HepG2 (cell line): ENCODE measurements around the gene STX8. TPM values are rescaled to one million over a fixed set of nuclear protein-coding genes. Genes with fewer than 3 reads are reported as not detected.

Experiments used
- ATAC-seq: fragments of 200-7000 bp; cut with Tn5 transposase; 3 replicates; pipeline ENCODE4 v1.9.1; 2020; ENCODE audit warnings: mild to moderate bottlenecking, moderate library complexity
- BruUV-seq: library from RNA; stranded (reverse); fragments of 400-500 nt; replicated peaks from 2 replicates; lab custom pipeline; 2021; lab: Mats Ljungman, UMichigan
- CTCF ChIA-PET: fragments of 300-600 bp; formaldehyde crosslinking; extraction: SDS; loops from one replicate; lab custom pipeline; 2021; ENCODE audit warnings: low total read pairs, inconsistent platforms, low intra/inter-chr PET ratio; lab: Yijun Ruan, JAX
- POLR2A ChIA-PET: fragments of 350-600 bp; sonication (Branson Sonifier 250); formaldehyde crosslinking; loops from one replicate; lab custom pipeline; 2020; ENCODE audit warnings: antibody characterized with exemption, inconsistent platforms; lab: Yijun Ruan, JAX
- DNase-seq: peaks from one replicate; pipeline ENCODE4 v3.0.0-alpha.2; 2015; ENCODE audit warnings: low spot score
- FAIRE-seq: peaks from 3 replicates; lab custom pipeline; 2011; peaks lifted over from hg19 to GRCh38; lab: Jason Lieb, UNC
- H2AFZ ChIP-seq: one replicate; pipeline ENCODE4 v1.6.1; 2011; ENCODE audit warnings: low read length, inconsistent platforms
- H3K27ac ChIP-seq: fragments of 300-600 bp; 3 replicates; pipeline ENCODE4 v1.8.0; 2011; ENCODE audit warnings: mixed run types, mild to moderate bottlenecking, mixed read lengths, low read length, inconsistent platforms; ENCODE audit not compliant: insufficient read depth; ENCODE audit errors: extremely low read length
- H3K27me3 ChIP-seq, 2 experiments: fragments of 200-600 bp in 1 of 2; 2 replicates in 1 of 2; 3 replicates in 1 of 2; pipeline versions ENCODE4 v1.6.0 to v1.8.0; 2011; ENCODE audit warnings: low read length in 2 of 2, mild to moderate bottlenecking in 2 of 2, moderate library complexity in 2 of 2, inconsistent platforms in 1 of 2; ENCODE audit not compliant: insufficient read depth in 2 of 2, control insufficient read depth in 1 of 2
- H3K36me3 ChIP-seq, 2 experiments: fragments of 200-600 bp in 1 of 2; replicated peaks in 1 of 2; 2 replicates in 1 of 2; 3 replicates in 1 of 2; pipeline versions ENCODE4 v1.5.1 to v1.8.0; 2011; ENCODE audit warnings: low read length in 2 of 2, inconsistent platforms in 1 of 2; ENCODE audit not compliant: insufficient read depth in 2 of 2, control insufficient read depth in 1 of 2
- H3K4me1 ChIP-seq: 2 replicates; pipeline ENCODE4 v1.5.1; 2012; ENCODE audit warnings: low read length, inconsistent platforms; ENCODE audit not compliant: insufficient read depth
- H3K4me2 ChIP-seq: 2 replicates; pipeline ENCODE4 v1.6.0; 2011; ENCODE audit warnings: low read depth, low read length, inconsistent platforms
- H3K4me3 ChIP-seq, 3 experiments: fragments of 200-600 bp in 1 of 3; sonication (generic), shearing (Covaris generic) in 1 of 3; replicated peaks in 1 of 3; 2 replicates each; pipeline ENCODE4 v1.5.1; 2011 to 2016; ENCODE audit warnings: low read length in 3 of 3, inconsistent platforms in 2 of 3, low read depth in 2 of 3, mild to moderate bottlenecking in 2 of 3, control low read depth in 1 of 3, mixed read lengths in 1 of 3; ENCODE audit not compliant: insufficient read depth in 1 of 3
- H3K79me2 ChIP-seq: one replicate; pipeline ENCODE4 v1.6.1; 2011; ENCODE audit warnings: low read length, inconsistent platforms; ENCODE audit not compliant: insufficient read depth
- H3K9ac ChIP-seq: 2 replicates; pipeline ENCODE4 v1.6.0; 2011; ENCODE audit warnings: mild to moderate bottlenecking, low read depth, low read length, inconsistent platforms; ENCODE audit not compliant: insufficient read depth
- H3K9me3 ChIP-seq: 2 replicates; pipeline ENCODE4 v1.5.1; 2012; ENCODE audit warnings: mild to moderate bottlenecking, low read length
- H4K20me1 ChIP-seq: 2 replicates; pipeline ENCODE4 v1.6.0; 2011; ENCODE audit warnings: inconsistent platforms, mild to moderate bottlenecking, low read length, moderate library complexity; ENCODE audit not compliant: insufficient read depth
- FOXA1 ChIP-seq, 2 experiments: fragments of 450-650 bp in 1 of 2; sonication (generic) in 1 of 2; formaldehyde crosslinking in 1 of 2; IDR thresholded peaks; 2 replicates each; pipeline versions ENCODE4 v1.4.0 to v1.6.1; 2016 to 2020; ENCODE audit warnings: missing genetic modification reagents in 1 of 2
- GZF1 ChIP-seq: sonication (generic); formaldehyde crosslinking; IDR thresholded peaks from 2 replicates; pipeline ENCODE4 v1.5.1; 2020; ENCODE audit warnings: mild to moderate bottlenecking, missing genetic modification reagents
- HDAC2 ChIP-seq: sonication (generic); formaldehyde crosslinking; IDR thresholded peaks from 2 replicates; pipeline ENCODE4 v1.4.0; 2020; ENCODE audit warnings: missing genetic modification reagents
- HNF4A ChIP-seq: sonication (generic); formaldehyde crosslinking; IDR thresholded peaks from 2 replicates; pipeline ENCODE4 v1.4.0; 2020; ENCODE audit warnings: missing genetic modification reagents
- HNF4G ChIP-seq, 2 experiments: sonication (generic) in 1 of 2; formaldehyde crosslinking in 1 of 2; IDR thresholded peaks; 2 replicates each; pipeline versions ENCODE4 v1.4.0 to v1.6.1; 2011 to 2020; ENCODE audit warnings: borderline replicate concordance in 2 of 2, low read depth in 2 of 2, mild to moderate bottlenecking in 2 of 2, low read length in 1 of 2, missing genetic modification reagents in 1 of 2, moderate library complexity in 1 of 2
- MLLT10 ChIP-seq: sonication (generic); formaldehyde crosslinking; IDR thresholded peaks from 2 replicates; pipeline ENCODE4 v1.4.0; 2020; ENCODE audit warnings: missing genetic modification reagents
- MXI1 ChIP-seq: IDR thresholded peaks from 3 replicates; pipeline ENCODE4 v1.6.1; 2012; ENCODE audit warnings: low read depth, low read length, inconsistent platforms, borderline replicate concordance
- NCOR1 ChIP-seq: fragments of 200-600 bp; sonication (generic); IDR thresholded peaks from 2 replicates; pipeline ENCODE4 v1.7.0; 2017; ENCODE audit warnings: antibody characterized with exemption, low read length, borderline replicate concordance
- RXRA ChIP-seq: sonication (generic); formaldehyde crosslinking; IDR thresholded peaks from 2 replicates; pipeline ENCODE4 v1.5.1; 2020; ENCODE audit warnings: missing genetic modification reagents
- SALL1 ChIP-seq: sonication (generic); formaldehyde crosslinking; IDR thresholded peaks from 2 replicates; pipeline ENCODE4 v1.8.0; 2022; ENCODE audit warnings: mild to moderate bottlenecking, missing genetic modification reagents
- SAP130 ChIP-seq: IDR thresholded peaks from 2 replicates; pipeline ENCODE4 v1.6.1; 2016; ENCODE audit warnings: low read depth
- TEAD3 ChIP-seq: optimal IDR thresholded peaks from 2 replicates; pipeline ENCODE3; 2016; ENCODE audit warnings: borderline replicate concordance
- TFAP4 ChIP-seq: sonication (generic); IDR thresholded peaks from 2 replicates; pipeline ENCODE4 v1.6.1; 2016; ENCODE audit warnings: low read depth, borderline replicate concordance
- ZNF414 ChIP-seq: sonication (generic); formaldehyde crosslinking; IDR thresholded peaks from 2 replicates; pipeline ENCODE4 v1.5.0; 2020; ENCODE audit warnings: missing genetic modification reagents
- ZNF619 ChIP-seq: sonication (generic); formaldehyde crosslinking; IDR thresholded peaks from 2 replicates; pipeline ENCODE4 v1.4.0; 2020; ENCODE audit warnings: mild to moderate bottlenecking, missing genetic modification reagents
- ZNF687 ChIP-seq: sonication (generic); formaldehyde crosslinking; IDR thresholded peaks from 2 replicates; pipeline ENCODE4 v1.5.1; 2020; ENCODE audit warnings: mild to moderate bottlenecking, missing genetic modification reagents, moderate library complexity
- ZSCAN20 ChIP-seq: sonication (generic); formaldehyde crosslinking; IDR thresholded peaks from 2 replicates; pipeline ENCODE4 v1.4.0; 2020; ENCODE audit warnings: missing genetic modification reagents, mild to moderate bottlenecking, borderline replicate concordance
- WGBS: methylation state at CpG from one replicate; pipeline ENCODE4 v1.1.6; 2017; ENCODE audit warnings: low lambda C conversion rate; 5-methylcytosine and 5-hydroxymethylcytosine counted together
- in situ Hi-C: cut with HindIII; loops from 2 replicates; pipeline ENCODE4 v1.10.0; 2017; ENCODE audit warnings: low pct_unique_long_range_greater_than_20kb; ENCODE audit not compliant: extremely low pct_ligation_motif_present
- intact Hi-C: fragments of 100-400 bp; cut with micrococcal nuclease; formaldehyde crosslinking; loops from one replicate; pipeline ENCODE4 v1.10.0; 2022; ENCODE audit not compliant: unreplicated experiment
- polyA plus RNA-seq, 8 experiments: library from polyadenylated mRNA; depleted of rRNA in 3 of 8; stranded (reverse) in 7 of 8; unstranded in 1 of 8; fragments of >200 nt; fragmentation: Illumina TruSeq in 4 of 8; extraction: Trizol in 4 of 8; gene quantifications; 2 replicates each; pipeline versions ENCODE4 v1.2.1 to v1.2.3, GENCODE V29; 2011 to 2016; ENCODE audit warnings: low read depth in 4 of 8, missing spikeins in 1 of 8, mixed read lengths in 1 of 8; ENCODE audit not compliant: insufficient read depth in 1 of 8
- total RNA-seq, 5 experiments: library from RNA; depleted of rRNA; stranded (reverse); fragments of >200 nt; fragmentation: Illumina TruSeq; extraction: Trizol; gene quantifications; 2 replicates each; pipeline ENCODE4 v1.2.3, GENCODE V29; 2016; ENCODE audit warnings: low read depth in 1 of 5

STX8 gene
- total and polyA plus RNA-seq, 2 of the 13 experiments (the other 11 are each of a cell fraction or from before 2014, with no cell fraction given), result 36.4 to 53.6 TPM

GRCh38 chr17:9361188-9361955 is 214.2 kb downstream of the STX8 start (continued):
- TF ChIP-seq NCOR1, result no peak; the same call in 1 of the 2 replicates
- TF ChIP-seq TEAD3 (CRISPR knock-in tag), result peak; percentile 95
- TF ChIP-seq HNF4A (CRISPR knock-in tag), result peak; percentile 55; the same call in 1 of the 2 replicates
- no peak for TF ChIP-seq ZNF619 (CRISPR knock-in tag)
- TF ChIP-seq ZSCAN20 (CRISPR knock-in tag), result no peak
- no peak for TF ChIP-seq RXRA
- peak; percentile 26; the same call in 1 of the 2 replicates for TF ChIP-seq TFAP4

GRCh38 chr17:9360677-9361081 is 214.9 kb downstream of the STX8 start:
- H4K20me1 ChIP-seq, result no peaks in the 10 kb centered on the region
- H2AFZ ChIP-seq, result no peak overlapping the region
- no TSS peak for BruUV-seq
- WGBS, result under 1% methylated on average over 13 of the region's 13 CpGs
- H3K27me3 ChIP-seq, result no peaks in the 10 kb centered on the region
- H3K4me2 ChIP-seq, result peak overlapping the region; percentile 63
- H3K4me1 ChIP-seq, result peaks cover 29% of the 10 kb centered on the region
- peak; percentile 98 for ATAC-seq
- FAIRE-seq, result peak; percentile 61
- H3K27ac ChIP-seq, result peak overlapping the region; percentile 64
- in situ Hi-C loops, result no loop called here
- H3K9me3 ChIP-seq, result no peaks in the 10 kb centered on the region
- H3K9ac ChIP-seq, result no peak overlapping the region; the same call in 1 of the 2 replicates
- intact Hi-C loops, result no loop called here
- POLR2A ChIA-PET, result interaction anchor here (1.0 kb wide), 2 partner anchors 11 to 12 kb away, joined by 3 read pairs; no protein-coding TSS in a partner anchor
- DNase-seq, result peak; percentile 73
- no peaks in the 10 kb centered on the region for H3K79me2 ChIP-seq
- H3K4me3 ChIP-seq, result peak overlapping the region in 2 of 3 experiments; percentile 9 to 19; a peak in 3 of 6 replicates
- H3K36me3 ChIP-seq, result no peaks in the 10 kb centered on the region
- CTCF ChIA-PET, result no interaction called here
- TF ChIP-seq TEAD3 (CRISPR knock-in tag) (peak; percentile 16), GZF1 (CRISPR knock-in tag) (peak; percentile 83; the same call in 1 of the 2 replicates), MLLT10 (CRISPR knock-in tag) (no peak), FOXA1 (IDR thresholded peaks at IDR 0.05) (no peak), FOXA1 (CRISPR knock-in tag; IDR thresholded peaks at IDR 0.05) (no peak), ZNF687 (CRISPR knock-in tag) (peak; percentile 48), SAP130 (CRISPR knock-in tag) (peak; percentile 40), SALL1 (CRISPR knock-in tag) (peak; percentile 62), HDAC2 (CRISPR knock-in tag) (peak; percentile 29), HNF4G (IDR thresholded peaks at IDR 0.05; ENCODE audit: borderline replicate concordance, low read depth, low read length) (0 out of 2 replicates have a peak, but pooled peaks have one; percentile 16), HNF4G (CRISPR knock-in tag; IDR thresholded peaks at IDR 0.05; ENCODE audit: borderline replicate concordance, low read depth) (no peak), MXI1 (peak; percentile 39; the same call in 1 of the 3 replicates), ZNF414 (CRISPR knock-in tag) (no peak)
